ENCODE measurements around the gene SLC39A11.
"Not testable (repeated sequence)": the region's sequence is repeated elsewhere in the genome, so short reads cannot be mapped to it uniquely, and the experiment has no call there.

SLC39A11 gene

GRCh38 chr17:72858826-72859495 lies 233.5 kb downstream of the SLC39A11 start:
- DNase-seq, result no peak

GRCh38 chr17:72853440-72854415 lies 238.8 kb downstream of the SLC39A11 start:
- DNase-seq, result no peak

- DNase-seq, result no peak
Measured at GRCh38 chr17:72852277-72852938, 240.1 kb downstream of the SLC39A11 start.

- no peak for DNase-seq
Measured at GRCh38 chr17:72850410-72851118, 241.9 kb downstream of the SLC39A11 start.

- no peak for DNase-seq
Measured at GRCh38 chr17:72846399-72846798, 246.1 kb downstream of the SLC39A11 start.

- DNase-seq, result no peak
Measured at GRCh38 chr17:72843591-72843990, 248.9 kb downstream of the SLC39A11 start.

- no peak for DNase-seq
Measured at GRCh38 chr17:72840019-72840418, 252.5 kb downstream of the SLC39A11 start.

GRCh38 chr17:72839131-72839725 lies 253.3 kb downstream of the SLC39A11 start:
- no peak for DNase-seq

- no peak for DNase-seq
Measured at GRCh38 chr17:72838581-72838980, 253.9 kb downstream of the SLC39A11 start.

- no peak for DNase-seq
Measured at GRCh38 chr17:72838068-72838467, 254.4 kb downstream of the SLC39A11 start.

- no peak for DNase-seq
Measured at GRCh38 chr17:72837335-72837734, 255.2 kb downstream of the SLC39A11 start.

- DNase-seq, result no peak
Measured at GRCh38 chr17:72833128-72833765, 259.2 kb downstream of the SLC39A11 start.

GRCh38 chr17:72832306-72832705 lies 260.2 kb downstream of the SLC39A11 start:
- no peak for DNase-seq

GRCh38 chr17:72829883-72830282 lies 262.6 kb downstream of the SLC39A11 start:
- DNase-seq, result no peak

- no peak for DNase-seq
Measured at GRCh38 chr17:72826602-72827001, 265.9 kb downstream of the SLC39A11 start.

- DNase-seq, result not testable (repeated sequence)
Measured at GRCh38 chr17:72826059-72826458, 266.4 kb downstream of the SLC39A11 start.

- no peak for DNase-seq
Measured at GRCh38 chr17:72825218-72825617, 267.3 kb downstream of the SLC39A11 start.

- not testable (repeated sequence) for DNase-seq
Measured at GRCh38 chr17:72824267-72824666, 268.2 kb downstream of the SLC39A11 start.

GRCh38 chr17:72822358-72823023 lies 270.0 kb downstream of the SLC39A11 start:
- no peak for DNase-seq

GRCh38 chr17:72816406-72816805 lies 276.1 kb downstream of the SLC39A11 start:
- DNase-seq, result no peak

- DNase-seq, result no peak
Measured at GRCh38 chr17:72813481-72813880, 279.0 kb downstream of the SLC39A11 start.
